K562 (cell line): ENCODE results near the gene MEAF6. TPM values are rescaled to one million over a fixed set of nuclear protein-coding genes. Genes with fewer than 3 reads are reported as not detected.

Experiments
- BCLAF1 ChIP-seq, 2 experiments: fragments of 450-650 bp in 1 of 2; IDR thresholded peaks; 2 replicates each; pipeline ENCODE4 v1.6.1; 2011 to 2017; ENCODE audit warnings: low read depth in 2 of 2, antibody characterized with exemption in 1 of 2, borderline replicate concordance in 1 of 2, low read length in 1 of 2, mild to moderate bottlenecking in 1 of 2, mixed read lengths in 1 of 2; ENCODE audit not compliant: control insufficient read depth in 1 of 2
- CBFB ChIP-seq: sonication (generic); formaldehyde crosslinking; IDR thresholded peaks from 2 replicates; pipeline ENCODE4 v1.4.0; 2020; ENCODE audit warnings: mild to moderate bottlenecking, missing genetic modification reagents
- CREB1 ChIP-seq, 2 experiments: sonication (generic) in 1 of 2; formaldehyde crosslinking in 1 of 2; IDR thresholded peaks; 2 replicates each; pipeline versions ENCODE4 v1.6.1 to v1.8.0; 2012 to 2022; ENCODE audit warnings: inconsistent platforms in 1 of 2, mild to moderate bottlenecking in 1 of 2, missing genetic modification reagents in 1 of 2, moderate library complexity in 1 of 2
- ESRRA ChIP-seq: fragments of 450-650 bp; IDR thresholded peaks from 2 replicates; pipeline ENCODE4 v1.6.1; 2014; ENCODE audit warnings: low read depth, mild to moderate bottlenecking, moderate library complexity, borderline replicate concordance
- HIVEP1 ChIP-seq: fragments of 250-450 bp; sonication (Bioruptor Pico); IDR thresholded peaks from 2 replicates; pipeline ENCODE4 v1.4.0; 2020; ENCODE audit warnings: mild to moderate bottlenecking
- NCOR1 ChIP-seq: fragments of 450-650 bp; IDR thresholded peaks from 2 replicates; pipeline ENCODE4 v1.6.1; 2016; ENCODE audit warnings: mild to moderate bottlenecking, moderate library complexity
- PCBP2 ChIP-seq: fragments of 200-400 bp; formaldehyde crosslinking; IDR thresholded peaks from 2 replicates; pipeline ENCODE4 v1.6.1; 2018; ENCODE audit warnings: low read length, low read depth, mild to moderate bottlenecking, moderate library complexity; ENCODE audit not compliant: poor library complexity, severe bottlenecking
- POLR2AphosphoS5 ChIP-seq: IDR thresholded peaks from 2 replicates; pipeline ENCODE4 v1.6.1; 2011; ENCODE audit warnings: mild to moderate bottlenecking, low read depth, low read length, moderate library complexity; ENCODE audit not compliant: control insufficient read depth, insufficient read depth
- POLR3A ChIP-seq: IDR thresholded peaks from 2 replicates; pipeline ENCODE4 v1.6.1; 2011; ENCODE audit warnings: borderline replicate concordance, mild to moderate bottlenecking, moderate library complexity; ENCODE audit not compliant: insufficient read length, insufficient read depth; ENCODE audit errors: extremely low read depth
- PREB ChIP-seq: sonication (generic); formaldehyde crosslinking; IDR thresholded peaks from 2 replicates; pipeline ENCODE4 v1.8.1; 2023; ENCODE audit warnings: mild to moderate bottlenecking, missing genetic modification reagents
- SAP30 ChIP-seq: fragments of 200-600 bp; sonication (generic); IDR thresholded peaks from 2 replicates; pipeline ENCODE4 v1.6.1; 2012; ENCODE audit warnings: borderline replicate concordance, low read depth, mild to moderate bottlenecking, moderate library complexity, low read length, control low read depth, inconsistent platforms; ENCODE audit not compliant: insufficient read depth, poor library complexity, severe bottlenecking
- SPI1 ChIP-seq: IDR thresholded peaks from 2 replicates; pipeline ENCODE4 v1.6.1; 2011; ENCODE audit warnings: low read depth, low read length, control low read depth, borderline replicate concordance
- STAT5A ChIP-seq: IDR thresholded peaks from 2 replicates; pipeline ENCODE4 v1.6.1; 2012; ENCODE audit warnings: low read length, inconsistent platforms, borderline replicate concordance
- THRB ChIP-seq: fragments of 450-650 bp; formaldehyde crosslinking; conservative IDR thresholded peaks from 2 replicates; pipeline ENCODE4 v1.4.0; 2022; ENCODE audit warnings: mild to moderate bottlenecking, missing genetic modification characterization
- ZBTB7A ChIP-seq: IDR thresholded peaks from 2 replicates; pipeline ENCODE4 v1.6.1; 2011; ENCODE audit warnings: low read depth, mild to moderate bottlenecking, low read length, moderate library complexity, borderline replicate concordance; ENCODE audit not compliant: control insufficient read depth
- ZBTB8A ChIP-seq: fragments of 450-650 bp; IDR thresholded peaks from 2 replicates; pipeline ENCODE4 v1.6.1; 2018; ENCODE audit warnings: mild to moderate bottlenecking, moderate library complexity; ENCODE audit not compliant: partially characterized antibody
- ZNF124 ChIP-seq: sonication (generic); formaldehyde crosslinking; IDR thresholded peaks from 2 replicates; pipeline ENCODE4 v1.8.1; 2022; ENCODE audit warnings: missing genetic modification reagents
- ZNF263 ChIP-seq: sonication (generic); formaldehyde crosslinking; IDR thresholded peaks from 2 replicates; pipeline ENCODE4 v1.8.0; 2022; ENCODE audit warnings: mild to moderate bottlenecking, missing genetic modification reagents, borderline replicate concordance
- ZNF324 ChIP-seq: fragments of 250-450 bp; sonication (Bioruptor Pico); IDR thresholded peaks from 2 replicates; pipeline ENCODE4 v1.4.0; 2020; ENCODE audit warnings: mild to moderate bottlenecking
- ZNF76 ChIP-seq: fragments of 250-450 bp; sonication (Bioruptor Pico); IDR thresholded peaks from 2 replicates; pipeline ENCODE4 v1.4.0; 2020; ENCODE audit warnings: mild to moderate bottlenecking, moderate library complexity, borderline replicate concordance
- polyA plus RNA-seq, 8 experiments: library from polyadenylated mRNA; depleted of rRNA in 4 of 8; stranded (reverse) in 5 of 8; unstranded in 3 of 8; fragments of >200 nt; fragmentation: Nextera tagmentation in 2 of 8; fragmentation: Illumina TruSeq in 1 of 8; extraction: Ambion mirVana in 2 of 8; extraction: Trizol in 1 of 8; gene quantifications; 2 replicates each; pipeline versions ENCODE4 v1.2.1 to v1.2.3, GENCODE V29; 2011 to 2014; ENCODE audit warnings: inconsistent platforms in 1 of 8, missing spikeins in 1 of 8
- total RNA-seq, 7 experiments: library from RNA; depleted of rRNA in 6 of 7; stranded (reverse); fragments of >200 nt in 6 of 7; fragmentation: Illumina TruSeq in 2 of 7; extraction: Trizol in 2 of 7; gene quantifications; 2 replicates each; pipeline versions ENCODE4 v1.2.1 to v1.2.3, GENCODE V29; 2011 to 2021; ENCODE audit warnings: low replicate concordance in 1 of 7
- TF ChIP-seq, protein P1 (sequence below): sonication (generic); formaldehyde crosslinking; IDR thresholded peaks from 2 replicates; pipeline ENCODE4 v1.8.0; 2023; ENCODE audit warnings: mild to moderate bottlenecking, missing genetic modification reagents

The MEAF6 gene
- total and polyA plus RNA-seq, 9 of the 15 experiments (the other 6 are each of a cell fraction or from before 2014, with no cell fraction given), result 55.0 to 151 (median 92.3) TPM

DNA sequence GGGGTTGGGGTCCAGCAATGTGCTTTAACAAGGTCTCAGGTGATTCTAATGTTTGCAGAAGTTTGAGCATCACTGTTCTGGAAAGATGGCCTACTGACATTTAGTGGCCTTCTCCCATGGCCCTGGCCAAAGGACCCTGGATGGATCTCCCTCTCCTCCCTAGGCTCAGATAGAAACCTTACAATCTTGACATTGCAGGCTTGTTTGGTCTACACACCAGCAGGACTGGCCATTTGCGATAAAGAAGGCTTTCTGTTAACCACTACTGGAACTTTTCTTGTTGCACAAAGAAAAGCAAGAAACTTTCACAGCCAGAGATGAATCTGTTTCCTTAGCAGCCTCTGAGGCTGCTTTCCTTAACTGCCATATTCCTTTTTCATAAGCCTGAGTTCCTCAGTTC lies 48.4 kb upstream of the MEAF6 start (continued):
- TF ChIP-seq PREB (CRISPR knock-in tag) (no peak), ZBTB8A (no peak), POLR3A (no peak), SPI1 (no peak), CREB1 (IDR thresholded peaks at IDR 0.05) (0 out of 2 replicates have a peak, but pooled peaks have one; percentile 22), CREB1 (CRISPR knock-in tag; IDR thresholded peaks at IDR 0.05) (no peak), ZBTB7A (no peak), ZNF324 (no peak), PCBP2 (no peak), ZNF76 (CRISPR knock-in tag) (no peak), NCOR1 (peak; percentile 94), ESRRA (no peak), ZNF124 (CRISPR knock-in tag) (no peak), THRB (CRISPR knock-in tag) (no peak), POLR2AphosphoS5 (peak; percentile 93), HIVEP1 (CRISPR knock-in tag) (no peak), BCLAF1 (IDR thresholded peaks at IDR 0.05; ENCODE audit: borderline replicate concordance in 1 of 2, control insufficient read depth in 1 of 2, low read depth in 2 of 2, low read length in 1 of 2) (no peak), CBFB (CRISPR knock-in tag) (no peak), ZNF263 (CRISPR knock-in tag) (no peak), STAT5A (peak; percentile 80), SAP30 (no peak)
- TF ChIP-seq, protein P1, sequence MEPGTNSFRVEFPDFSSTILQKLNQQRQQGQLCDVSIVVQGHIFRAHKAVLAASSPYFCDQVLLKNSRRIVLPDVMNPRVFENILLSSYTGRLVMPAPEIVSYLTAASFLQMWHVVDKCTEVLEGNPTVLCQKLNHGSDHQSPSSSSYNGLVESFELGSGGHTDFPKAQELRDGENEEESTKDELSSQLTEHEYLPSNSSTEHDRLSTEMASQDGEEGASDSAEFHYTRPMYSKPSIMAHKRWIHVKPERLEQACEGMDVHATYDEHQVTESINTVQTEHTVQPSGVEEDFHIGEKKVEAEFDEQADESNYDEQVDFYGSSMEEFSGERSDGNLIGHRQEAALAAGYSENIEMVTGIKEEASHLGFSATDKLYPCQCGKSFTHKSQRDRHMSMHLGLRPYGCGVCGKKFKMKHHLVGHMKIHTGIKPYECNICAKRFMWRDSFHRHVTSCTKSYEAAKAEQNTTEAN (CRISPR knock-in tag), result no peak; the same call in 1 of the 2 replicates
